H1 (cell line): ENCODE measurements around the gene GABRD. TPM values are rescaled to one million over a fixed set of nuclear protein-coding genes. Genes with fewer than 3 reads are reported as not detected.

ENCODE experiments used
- BRCA1 ChIP-seq: IDR thresholded peaks from 2 replicates; pipeline ENCODE4 v1.6.1; 2012; ENCODE audit warnings: low read depth, low read length, improper control_type of control experiment
- CHD7 ChIP-seq: fragments of 300-600 bp; sonication (generic); IDR thresholded peaks from 2 replicates; pipeline ENCODE4 v1.7.1; 2012; ENCODE audit warnings: low read length, moderate library complexity, mild to moderate bottlenecking, inconsistent platforms; ENCODE audit not compliant: insufficient replicate concordance
- EP300 ChIP-seq, 2 experiments: IDR thresholded peaks; 1 replicate in 1 of 2; 2 replicates in 1 of 2; pipeline ENCODE4 v1.6.1; 2011 to 2012; ENCODE audit warnings: low read depth in 2 of 2, low read length in 2 of 2, mild to moderate bottlenecking in 2 of 2, borderline replicate concordance in 1 of 2, inconsistent platforms in 1 of 2, moderate library complexity in 1 of 2
- EZH2 ChIP-seq: fragments of 200-600 bp; sonication (generic); IDR thresholded peaks from 2 replicates; pipeline ENCODE4 v1.7.1; 2012; ENCODE audit warnings: low read depth, mild to moderate bottlenecking, moderate library complexity, low read length, inconsistent platforms; ENCODE audit not compliant: severe bottlenecking
- GABPA ChIP-seq: IDR thresholded peaks from 2 replicates; pipeline ENCODE4 v1.6.1; 2011; ENCODE audit warnings: mild to moderate bottlenecking, low read length, moderate library complexity, borderline replicate concordance; ENCODE audit not compliant: insufficient read depth
- MAFK ChIP-seq: IDR thresholded peaks from 2 replicates; pipeline ENCODE4 v1.6.1; 2012; ENCODE audit warnings: low read depth, mild to moderate bottlenecking, improper control_type of control experiment, low read length
- MAX ChIP-seq: IDR thresholded peaks from 2 replicates; pipeline ENCODE4 v1.6.1; 2012; ENCODE audit warnings: inconsistent platforms
- NANOG ChIP-seq: IDR thresholded peaks from 2 replicates; pipeline ENCODE4 v1.6.1; 2011; ENCODE audit warnings: low read length, low read depth, mild to moderate bottlenecking, inconsistent platforms; ENCODE audit not compliant: insufficient read depth, poor library complexity, severe bottlenecking
- RAD21 ChIP-seq, 2 experiments: IDR thresholded peaks in 1 of 2; conservative IDR thresholded peaks in 1 of 2; 2 replicates each; pipeline ENCODE4 v1.6.1; 2011; ENCODE audit warnings: low read depth in 2 of 2, low read length in 2 of 2, improper control_type of control experiment in 1 of 2, inconsistent platforms in 1 of 2, mild to moderate bottlenecking in 1 of 2, moderate library complexity in 1 of 2
- SIRT6 ChIP-seq: IDR thresholded peaks from one replicate; pipeline ENCODE4 v1.7.1; 2012; ENCODE audit warnings: low read length, inconsistent platforms
- polyA plus RNA-seq, 7 experiments: library from polyadenylated mRNA; depleted of rRNA in 3 of 7; stranded (reverse) in 5 of 7; unstranded in 2 of 7; fragments of >200 nt in 5 of 7; fragments of 200-250 nt in 2 of 7; gene quantifications; 1 replicate in 5 of 7; 2 replicates in 1 of 7; 4 replicates in 1 of 7; pipeline versions ENCODE4 v1.2.1 to v1.2.3, GENCODE V29; 2011 to 2013; ENCODE audit warnings: missing spikeins in 2 of 7, mixed read lengths in 2 of 7
- total RNA-seq: library from RNA; stranded (reverse); fragmentation: NEBNext Ultra II Directional; extraction: Animal tissue kit (Norgen Biotek cat#: 25700); gene quantifications from 2 replicates; pipeline ENCODE4 v1.2.1, GENCODE V29; 2021

GABRD gene
- total and polyA plus RNA-seq, 2 of the 8 experiments (the other 6 are each of a cell fraction or from before 2014, with no cell fraction given): 1.8 to 3.0 TPM

GRCh38 chr1:2027961-2028583 is 8.9 kb downstream of the GABRD start (continued):
- no peak for TF ChIP-seq CHD7
- no peak for TF ChIP-seq NANOG
- TF ChIP-seq EP300 (IDR thresholded peaks at IDR 0.05; ENCODE audit: borderline replicate concordance in 1 of 2, low read depth in 2 of 2, low read length in 2 of 2): no peak
- no peak for TF ChIP-seq SIRT6
- TF ChIP-seq MAFK: no peak
- no peak for TF ChIP-seq EZH2
- no peak for TF ChIP-seq RAD21 (IDR thresholded peaks at IDR 0.05 in 1 of 2, conservative IDR thresholded peaks at IDR 0.05 in 1 of 2; ENCODE audit: low read depth in 2 of 2, low read length in 2 of 2)
- no peak for TF ChIP-seq GABPA
- TF ChIP-seq MAX: no peak
- no peak for TF ChIP-seq BRCA1
